ENCODE results near the gene KCTD2. TPM values are rescaled to one million over a fixed set of nuclear protein-coding genes. Genes with fewer than 3 reads are reported as not detected.

Gene KCTD2
- total RNA-seq, 2 experiments from 2014 or later: 16.8 to 19.1 TPM

DNA sequence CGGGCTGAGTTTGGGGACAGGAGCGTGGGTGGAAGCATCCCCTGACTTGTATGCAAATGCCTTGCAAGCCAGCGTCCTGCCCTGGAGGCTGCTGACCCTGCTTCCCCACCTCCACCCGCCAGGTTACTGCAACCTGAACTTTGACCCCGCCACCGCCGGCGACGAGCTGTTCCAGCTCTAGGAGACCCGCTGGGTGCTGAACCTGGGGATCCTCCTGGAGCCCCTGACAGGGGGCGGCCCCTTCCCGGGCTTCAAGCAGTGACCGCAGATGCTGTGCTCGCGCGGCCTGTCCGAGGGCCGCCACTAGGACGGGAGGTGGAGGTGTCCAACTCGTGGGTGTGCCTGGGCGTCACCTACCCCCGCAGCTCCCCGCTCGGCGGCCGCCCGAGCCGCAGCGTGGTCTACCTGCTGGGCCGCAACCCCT lies 30.1 kb downstream of the KCTD2 start:
- CTCF ChIA-PET: interaction anchor here (1.7 kb wide), 1 partner anchor 36 kb away, joined by 6 read pairs; no protein-coding TSS in a partner anchor
- no peak overlapping the region for H3K27ac Mint-ChIP-seq
- DNase-seq: no peak
- no peaks in the 10 kb centered on the region for H3K36me3 Mint-ChIP-seq
- peaks cover 10% of the 10 kb centered on the region for H3K4me1 Mint-ChIP-seq
- H3K9me3 Mint-ChIP-seq (ENCODE audit: low read depth): no peaks in the 10 kb centered on the region
- H3K4me3 Mint-ChIP-seq: peak overlapping the region; percentile 64
- H3K27me3 Mint-ChIP-seq: no peaks in the 10 kb centered on the region
- ATAC-seq: no peak

GRCh38 chr17:75077496-75078283 lies 30.7 kb downstream of the KCTD2 start:
- Mint-ChIP-seq H3K4me3 (peak overlapping the region; percentile 64), H3K9me3 (ENCODE audit: low read depth) (no peaks in the 10 kb centered on the region), H3K27me3 (no peaks in the 10 kb centered on the region), H3K27ac (no peak overlapping the region), H3K4me1 (peaks cover 10% of the 10 kb centered on the region), H3K36me3 (no peaks in the 10 kb centered on the region)
- CTCF ChIA-PET: interaction anchor here (0.9 to 2.3 kb wide), 5 partner anchors 8 to 124 kb away, joined by 3 to 6 read pairs (median 4); no protein-coding TSS in a partner anchor
- ATAC-seq: peak; percentile 89
- peak; percentile 69 for DNase-seq

- Mint-ChIP-seq H3K27me3 (no peaks in the 10 kb centered on the region), H3K36me3 (no peaks in the 10 kb centered on the region), H3K27ac (no peak overlapping the region), H3K9me3 (ENCODE audit: low read depth) (no peaks in the 10 kb centered on the region), H3K4me1 (peaks cover 10% of the 10 kb centered on the region), H3K4me3 (no peak overlapping the region)
- ATAC-seq (no peak), DNase-seq (no peak)
- CTCF ChIA-PET: interaction anchor here (0.9 to 2.3 kb wide), 5 partner anchors 9 to 123 kb away, joined by 3 to 6 read pairs (median 4); no protein-coding TSS in a partner anchor
Observed at GRCh38 chr17:75078284-75079022, 31.4 kb downstream of the KCTD2 start.

DNA sequence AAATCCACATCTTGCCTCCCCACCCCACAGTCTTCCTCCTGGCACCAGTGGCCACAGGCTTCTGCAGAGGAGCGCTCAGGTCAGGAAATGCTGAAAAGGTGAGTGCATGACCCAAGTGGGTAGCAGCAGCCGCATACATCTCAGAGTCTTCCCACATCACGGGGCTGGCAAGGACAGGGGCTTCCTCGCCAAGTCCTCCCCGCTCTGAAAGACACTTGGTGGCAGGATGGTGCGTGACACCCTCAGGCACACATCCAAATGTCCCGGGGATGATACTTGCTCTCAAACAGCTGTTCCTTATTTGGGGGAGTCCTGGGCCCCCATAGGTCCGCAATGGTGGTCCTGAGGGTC lies 32.0 kb downstream of the KCTD2 start:
- H3K36me3 Mint-ChIP-seq: no peaks in the 10 kb centered on the region
- CTCF ChIA-PET: interaction anchor here (1.1 to 2.3 kb wide), 3 partner anchors 9 to 27 kb away, joined by 4 to 6 read pairs (median 4); no protein-coding TSS in a partner anchor
- no peaks in the 10 kb centered on the region for H3K27me3 Mint-ChIP-seq
- H3K27ac Mint-ChIP-seq: no peak overlapping the region
- no peaks in the 10 kb centered on the region for H3K9me3 Mint-ChIP-seq (ENCODE audit: low read depth)
- no peak for DNase-seq
- H3K4me1 Mint-ChIP-seq: peaks cover 15% of the 10 kb centered on the region
- no peak for ATAC-seq
- H3K4me3 Mint-ChIP-seq: no peak overlapping the region

DNA sequence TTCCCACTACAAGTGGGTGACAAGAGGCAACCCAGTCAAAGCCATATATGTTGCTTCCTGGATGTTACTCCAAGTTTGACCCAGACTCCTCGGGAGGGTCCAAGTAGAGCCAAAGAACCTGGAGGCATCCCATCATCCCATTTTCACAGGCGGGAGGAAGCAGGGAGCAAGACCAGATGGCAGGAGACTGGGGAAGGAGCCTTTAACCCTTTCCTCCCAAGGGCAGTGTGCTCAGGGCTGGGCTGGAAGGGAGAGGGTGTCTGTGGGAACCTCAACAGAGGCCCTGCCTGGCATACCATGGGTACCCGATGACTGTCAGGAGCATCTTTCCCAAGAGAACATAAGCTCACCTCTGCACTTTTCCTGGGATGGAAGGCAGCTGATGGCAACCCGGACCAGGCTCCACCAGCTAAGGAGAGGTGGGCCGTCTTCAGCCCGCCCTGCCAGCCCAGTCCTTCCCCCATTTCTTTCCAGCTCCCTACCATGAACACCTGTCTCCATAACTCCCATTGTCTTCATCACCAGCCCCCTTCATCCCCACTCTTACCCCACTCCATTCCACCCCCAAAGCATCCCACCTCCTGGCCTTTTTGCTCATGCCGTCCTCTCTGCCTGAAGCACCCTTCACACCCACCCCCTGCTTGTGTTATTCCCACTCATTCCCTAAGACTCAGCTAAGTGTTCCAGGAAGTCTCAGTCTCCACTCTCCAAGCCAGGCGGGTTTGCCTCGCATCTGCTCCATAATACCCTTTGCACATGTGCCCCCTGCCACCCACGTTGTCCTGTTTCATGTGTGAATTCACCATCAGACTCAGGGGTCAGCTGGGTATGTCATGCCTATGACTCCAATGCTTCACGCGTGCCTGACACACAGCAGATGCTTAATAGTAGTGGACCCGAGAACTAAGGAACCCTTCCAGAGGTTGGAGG lies 34.9 kb downstream of the KCTD2 start:
- ATAC-seq (no peak), DNase-seq (no peak)
- CTCF ChIA-PET: no interaction called here
- H3K36me3 Mint-ChIP-seq: no peaks in the 10 kb centered on the region
- no peak overlapping the region for H3K4me3 Mint-ChIP-seq
- H3K4me1 Mint-ChIP-seq: peaks cover 28% of the 10 kb centered on the region
- no peaks in the 10 kb centered on the region for H3K27me3 Mint-ChIP-seq
- no peak overlapping the region for H3K27ac Mint-ChIP-seq
- H3K9me3 Mint-ChIP-seq (ENCODE audit: low read depth): no peaks in the 10 kb centered on the region

GRCh38 chr17:75082683-75083082 lies 35.7 kb downstream of the KCTD2 start:
- no peak overlapping the region for H3K27ac Mint-ChIP-seq
- ATAC-seq (no peak), DNase-seq (no peak)
- no peak overlapping the region for H3K4me3 Mint-ChIP-seq
- no peaks in the 10 kb centered on the region for H3K36me3 Mint-ChIP-seq
- no peaks in the 10 kb centered on the region for H3K9me3 Mint-ChIP-seq (ENCODE audit: low read depth)
- H3K27me3 Mint-ChIP-seq: no peaks in the 10 kb centered on the region
- CTCF ChIA-PET: no interaction called here
- peaks cover 28% of the 10 kb centered on the region for H3K4me1 Mint-ChIP-seq

DNA sequence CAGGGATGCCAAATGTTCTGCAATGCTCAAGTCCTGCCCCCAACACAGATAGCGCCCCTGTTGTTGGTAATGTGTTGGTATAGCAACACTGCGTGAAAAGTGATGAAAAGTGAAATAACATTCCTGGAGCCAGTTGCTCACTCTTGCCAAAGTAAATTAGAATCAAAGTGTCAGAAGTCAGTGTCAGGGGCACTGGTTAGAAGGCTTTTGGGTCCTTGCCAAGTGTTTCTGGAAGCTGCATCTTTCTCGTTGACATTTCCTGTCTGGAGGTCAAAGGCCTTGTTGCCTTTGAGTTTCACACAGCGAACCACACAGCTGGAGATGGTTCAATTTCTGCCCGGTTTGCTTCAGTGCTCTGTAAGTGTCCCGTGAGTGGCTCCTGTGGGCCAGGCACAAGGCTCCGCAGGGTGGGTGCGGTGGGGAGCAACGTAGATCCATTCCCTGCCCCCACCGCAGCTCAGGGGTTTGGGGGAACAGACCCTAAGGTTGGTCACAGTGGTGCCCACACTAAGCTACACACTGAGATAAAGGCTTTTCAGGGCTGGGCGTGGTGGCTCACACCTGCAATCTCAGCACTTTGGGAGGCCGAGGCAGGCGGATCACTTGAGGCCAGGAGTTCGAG lies 37.1 kb downstream of the KCTD2 start:
- CTCF ChIA-PET: interaction anchor here (1.3 to 1.5 kb wide), 4 partner anchors 14 to 124 kb away, joined by 3 to 4 read pairs (median 4); partner anchors contain the start of gene NT5C
- peaks cover 29% of the 10 kb centered on the region for H3K4me1 Mint-ChIP-seq
- no peaks in the 10 kb centered on the region for H3K27me3 Mint-ChIP-seq
- H3K36me3 Mint-ChIP-seq: no peaks in the 10 kb centered on the region
- no peak for ATAC-seq
- H3K27ac Mint-ChIP-seq: peak overlapping the region; percentile 14
- no peak overlapping the region for H3K4me3 Mint-ChIP-seq
- no peaks in the 10 kb centered on the region for H3K9me3 Mint-ChIP-seq (ENCODE audit: low read depth)
- DNase-seq: no peak

- ATAC-seq: no peak
- H3K36me3 Mint-ChIP-seq: no peaks in the 10 kb centered on the region
Observed at GRCh38 chr17:75086496-75087181, 39.6 kb downstream of the KCTD2 start.

GRCh38 chr17:75087182-75087557 lies 40.1 kb downstream of the KCTD2 start:
- Mint-ChIP-seq H3K4me3 (peak overlapping the region; percentile 53), H3K27ac (no peak overlapping the region), H3K36me3 (no peaks in the 10 kb centered on the region), H3K27me3 (no peaks in the 10 kb centered on the region), H3K9me3 (ENCODE audit: low read depth) (no peaks in the 10 kb centered on the region), H3K4me1 (peaks cover 32% of the 10 kb centered on the region)
- ATAC-seq: no peak
- no peak for DNase-seq
- CTCF ChIA-PET: interaction anchor here (1.1 to 2.5 kb wide), 7 partner anchors 18 to 175 kb away, joined by 3 to 9 read pairs (median 3); partner anchors contain the start of genes MRPS7 and NT5C

More at GRCh38 chr17:75086496-75087181, 39.6 kb downstream of the KCTD2 start:
- no peak overlapping the region for H3K27ac Mint-ChIP-seq
- H3K9me3 Mint-ChIP-seq (ENCODE audit: low read depth): no peaks in the 10 kb centered on the region
- CTCF ChIA-PET: interaction anchor here (1.9 to 2.5 kb wide), 2 partner anchors 19 to 45 kb away, joined by 4 to 9 read pairs; partner anchors contain the start of gene NT5C
- no peak for DNase-seq
- H3K4me1 Mint-ChIP-seq: peaks cover 32% of the 10 kb centered on the region
- H3K27me3 Mint-ChIP-seq: no peaks in the 10 kb centered on the region
- H3K4me3 Mint-ChIP-seq: no peak overlapping the region

- ATAC-seq: peak; percentile 82
Observed at GRCh38 chr17:75087558-75088453, 40.8 kb downstream of the KCTD2 start, which contains the start of gene SLC16A5. Gene SLC16A5 (plus strand): TSS chr17:75087954. CDS start chr17:75093637, 5,683 bp downstream.

More at GRCh38 chr17:75087558-75088453, 40.8 kb downstream of the KCTD2 start, which contains the start of gene SLC16A5:
- H3K4me1 Mint-ChIP-seq: peaks cover 32% of the 10 kb centered on the region
- H3K9me3 Mint-ChIP-seq (ENCODE audit: low read depth): no peaks in the 10 kb centered on the region
- H3K4me3 Mint-ChIP-seq: peak within 1 kb of the TSS; percentile 66
- no peak within 1 kb of the TSS for H3K27ac Mint-ChIP-seq
- no peaks in the 10 kb centered on the region for H3K27me3 Mint-ChIP-seq
- H3K36me3 Mint-ChIP-seq: no peaks in the 10 kb centered on the region
- peak; percentile 54 for DNase-seq
- CTCF ChIA-PET: interaction anchor here (1.1 to 2.5 kb wide), 12 partner anchors 8 to 174 kb away, joined by 3 to 9 read pairs (median 4); partner anchors contain the start of genes MRPS7 and NT5C
